Measurements from ENCODE around the gene PTPRA. TPM values are rescaled to one million over a fixed set of nuclear protein-coding genes. Genes with fewer than 3 reads are reported as not detected.

The PTPRA gene
- total and polyA plus RNA-seq, 2 of the 4 experiments (the other 2 are of a cell fraction): 35.0 to 50.0 TPM

GRCh38 chr20:2956480-2956879 lies 83.2 kb downstream of the PTPRA start:
- H3K4ac ChIP-seq (ENCODE audit: low read depth, low read length): no peak overlapping the region
- H4K5ac ChIP-seq (ENCODE audit: low read depth, low read length): no peak overlapping the region
- H3K4me2 ChIP-seq (ENCODE audit: low read depth, low read length): no peak overlapping the region
- no peak overlapping the region for H2BK120ac ChIP-seq (ENCODE audit: low read depth, low read length)
- no peak overlapping the region for H3K4me3 ChIP-seq (ENCODE audit: insufficient read depth, low read depth, low read length)
- H2AK5ac ChIP-seq (ENCODE audit: low read depth, low read length): no peak overlapping the region
- CTCF ChIA-PET: no interaction called here
- peaks cover 3% of the 10 kb centered on the region; the same call in 1 of the 2 replicates for H3K4me1 ChIP-seq (ENCODE audit: control insufficient read depth, insufficient read depth, low read length)
- in situ Hi-C loops (cut with MboI; ENCODE audit: low sequenced_read_pairs) (no loop called here), dilution Hi-C loops (cut with HindIII; ENCODE audit: low sequenced_read_pairs, unreplicated experiment) (no loop called here), intact Hi-C loops (cut with micrococcal nuclease) (no loop called here)
- no peaks in the 10 kb centered on the region for H3K9me3 ChIP-seq (ENCODE audit: control insufficient read depth, insufficient read depth, low read length)
- POLR2A ChIA-PET (ENCODE audit: unreplicated experiment): no interaction called here
- WGBS, 2 experiments (ENCODE audit: extremely low coverage in 2 of 2, insufficient read length in 1 of 2): no CpG with 5 or more reads among the region's 2 CpGs
- no peak overlapping the region for H2BK20ac ChIP-seq (ENCODE audit: low read depth, low read length)
- no peak overlapping the region for H2AFZ ChIP-seq (replicated peaks; ENCODE audit: low read length, poor library complexity)
- no peak overlapping the region for H3K14ac ChIP-seq (replicated peaks; ENCODE audit: low read depth, low read length)
- no peak for DNase-seq
- no peak overlapping the region for H2BK5ac ChIP-seq (ENCODE audit: low read depth, low read length, poor library complexity, severe bottlenecking)
- H2BK15ac ChIP-seq (ENCODE audit: low read depth, low read length): no peak overlapping the region
- peaks cover 3% of the 10 kb centered on the region for H3K36me3 ChIP-seq (ENCODE audit: control insufficient read depth, insufficient read depth, low read length)
- no peak overlapping the region for H3K9ac ChIP-seq (ENCODE audit: low read depth, low read length)
- H4K20me1 ChIP-seq (ENCODE audit: insufficient read depth, low read length): no peaks in the 10 kb centered on the region
- peaks cover 18 to 39% of the 10 kb centered on the region in 2 experiments for H3K79me1 ChIP-seq (ENCODE audit: low read depth in 1 of 2, low read length in 2 of 2)
- 0 out of 2 replicates have a peak, but pooled peaks cover 3% of the 10 kb centered on the region for H3K9me1 ChIP-seq (ENCODE audit: insufficient read depth, low read length)
- H3K27ac ChIP-seq (ENCODE audit: insufficient read depth, low read length): no peak overlapping the region
- H3K18ac ChIP-seq (ENCODE audit: low read depth, low read length): no peak overlapping the region
- no TSS peak for BruUV-seq (replicated peaks)
- no peak overlapping the region for H4K8ac ChIP-seq (ENCODE audit: low read depth in 2 of 2, low read length in 2 of 2)
- TF ChIP-seq USF2 (IDR thresholded peaks at IDR 0.05; ENCODE audit: low read depth, low read length): no peak
- TF ChIP-seq MAFK (IDR thresholded peaks at IDR 0.05; ENCODE audit: low read depth, low read length): no peak
- no peak for TF ChIP-seq CTCF (conservative IDR thresholded peaks at IDR 0.05; ENCODE audit: low read depth, low read length)
- no peak for TF ChIP-seq NFE2L2 (IDR thresholded peaks at IDR 0.05; ENCODE audit: low read depth, low read length)
- TF ChIP-seq BHLHE40 (IDR thresholded peaks at IDR 0.05; ENCODE audit: low read depth, low read length): no peak
- TF ChIP-seq FOS (IDR thresholded peaks at IDR 0.05; ENCODE audit: low read depth, low read length): no peak
- TF ChIP-seq RFX5 (IDR thresholded peaks at IDR 0.05; ENCODE audit: low read depth, low read length): no peak
- TF ChIP-seq MXI1 (IDR thresholded peaks at IDR 0.05; ENCODE audit: borderline replicate concordance, low read depth, low read length): no peak
- no peak overlapping the region for H2AK9ac ChIP-seq (replicated peaks; ENCODE audit: low read depth, low read length, poor library complexity)
- no peaks in the 10 kb centered on the region for H3K27me3 ChIP-seq (ENCODE audit: control insufficient read depth, insufficient read depth, low read length)
- no peak overlapping the region for H3K23ac ChIP-seq (ENCODE audit: low read depth, low read length)
- no peak overlapping the region for H4K91ac ChIP-seq (ENCODE audit: insufficient read depth, low read depth, low read length)
- H3K56ac ChIP-seq (ENCODE audit: extremely low read depth, insufficient read depth, low read length): no peak overlapping the region
- ATAC-seq (ENCODE audit: low read depth): no peak

Data from IMR-90 (cell line).